Small intestine (tissue), 7 donors: Measurements from ENCODE around the gene CAMK2G. TPM values are rescaled to one million over a fixed set of nuclear protein-coding genes. Genes with fewer than 3 reads are reported as not detected.
"Not testable (repeated sequence)": the region's sequence is repeated elsewhere in the genome, so short reads cannot be mapped to it uniquely, and the experiment has no call there.

ENCODE experiments used
- DNase-seq, 2 donors: peaks; one replicate each; pipeline versions ENCODE4 v3.0.0 to v3.0.0-alpha.2; 2013
- FAIRE-seq: peaks from 2 replicates; lab custom pipeline; 2012; peaks lifted over from hg19 to GRCh38; lab: Jason Lieb, UNC
- H3K27ac ChIP-seq, 3 donors: one replicate each; pipeline ENCODE4 v1.5.1; 2013; ENCODE audit warnings: low read length in 2 of 3, mild to moderate bottlenecking in 2 of 3, control low read depth in 1 of 3, inconsistent platforms in 1 of 3, low read depth in 1 of 3, moderate library complexity in 1 of 3
- H3K27me3 ChIP-seq, 3 donors: one replicate each; pipeline ENCODE4 v1.6.1; 2013; ENCODE audit warnings: low read length in 3 of 3, inconsistent platforms in 1 of 3; ENCODE audit not compliant: control insufficient read depth in 3 of 3, insufficient read depth in 3 of 3
- H3K36me3 ChIP-seq, 3 donors: one replicate each; pipeline ENCODE4 v1.6.1; 2013; ENCODE audit warnings: low read length in 3 of 3, inconsistent platforms in 1 of 3, low read depth in 1 of 3, mild to moderate bottlenecking in 1 of 3, moderate library complexity in 1 of 3; ENCODE audit not compliant: control insufficient read depth in 3 of 3, insufficient read depth in 2 of 3
- H3K4me1 ChIP-seq, 3 donors: one replicate each; pipeline ENCODE4 v1.6.1; 2013; ENCODE audit warnings: low read length in 2 of 3, inconsistent platforms in 1 of 3, low read depth in 1 of 3, mild to moderate bottlenecking in 1 of 3, moderate library complexity in 1 of 3; ENCODE audit not compliant: control insufficient read depth in 3 of 3, insufficient read depth in 2 of 3
- H3K4me3 ChIP-seq, 3 donors: one replicate each; pipeline ENCODE4 v1.5.1; 2013; ENCODE audit warnings: low read length in 3 of 3, control low read depth in 1 of 3, inconsistent platforms in 1 of 3, low read depth in 1 of 3, mild to moderate bottlenecking in 1 of 3, moderate library complexity in 1 of 3
- H3K9me3 ChIP-seq, 2 donors: one replicate each; pipeline ENCODE4 v1.6.1; 2013; ENCODE audit warnings: low read depth in 1 of 2, low read length in 1 of 2; ENCODE audit not compliant: control insufficient read depth in 2 of 2, insufficient read depth in 1 of 2
- WGBS, 3 donors: extraction: QIAGEN DNeasy Blood & Tissue Kit; methylation state at CpG; one replicate each; pipeline ENCODE4 v1.1.7; 2013; 5-methylcytosine and 5-hydroxymethylcytosine counted together
- polyA plus RNA-seq, 4 donors: library from polyadenylated mRNA; stranded (reverse) in 3 of 4; unstranded in 1 of 4; fragments of 200-250 nt in 3 of 4; fragments of 120-200 nt in 1 of 4; gene quantifications; one replicate each; pipeline versions ENCODE4 v1.2.1 to v1.2.3, GENCODE V29; 2013
- donor health status: healthy with polysubstance abuse.
- donor health status: control.
- donor health status: control.
- donor health status: Bipolar disorder and iron deficiency.
- donor health status: healthy.

Gene CAMK2G
- polyA plus RNA-seq, 4 donors, result 33.1 to 74.9 (median 46.8) TPM

- WGBS, 3 donors, result 83 to 84% (median 84%) methylated on average over 19 to 20 of the region's 20 CpGs
- Histone ChIP-seq H3K4me1 (no peaks in the 10 kb centered on the region), H3K36me3 (peaks cover 25 to 93% (median 42%) of the 10 kb centered on the region in 3 donors), H3K27ac (no peak overlapping the region), H3K9me3 (no peaks in the 10 kb centered on the region), H3K27me3 (no peaks in the 10 kb centered on the region), H3K4me3 (no peak overlapping the region)
- no peak for DNase-seq
- FAIRE-seq, result no peak
Measured at GRCh38 chr10:73800560-73801252, 73.6 kb downstream of the CAMK2G start.

DNA sequence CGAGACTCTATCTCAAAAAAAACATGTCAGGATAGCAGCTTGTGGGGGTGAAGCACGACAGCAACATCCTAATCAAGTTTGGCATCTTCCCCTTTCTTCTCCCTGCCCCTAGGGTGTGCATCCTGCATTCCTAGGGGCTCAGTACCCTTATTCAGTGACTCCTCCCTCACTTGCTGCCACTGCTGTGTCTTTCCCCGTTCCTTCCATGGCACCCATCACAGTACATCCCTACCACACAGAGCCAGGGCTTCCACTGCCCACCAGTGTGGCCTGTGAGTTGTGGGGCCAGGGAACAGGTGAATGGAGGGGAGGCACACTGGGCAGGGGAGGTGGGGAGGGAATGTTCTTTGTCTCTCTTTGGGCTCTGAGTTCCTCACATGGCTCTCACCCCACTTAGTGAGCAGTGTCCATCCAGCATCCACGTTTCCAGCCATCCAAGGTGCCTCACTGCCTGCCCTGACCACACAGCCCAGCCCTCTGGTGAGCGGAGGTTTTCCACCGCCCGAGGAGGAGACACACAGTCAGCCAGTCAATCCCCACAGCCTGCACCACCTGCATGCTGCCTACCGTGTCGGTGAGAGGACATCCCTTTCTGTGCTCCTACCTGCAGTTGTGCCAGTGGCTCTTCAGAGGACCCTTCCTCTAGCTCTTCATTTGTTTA is 74.3 kb downstream of the CAMK2G start:
- no peak for DNase-seq
- H3K9me3 ChIP-seq, result no peaks in the 10 kb centered on the region
- peaks cover 22 to 91% (median 38%) of the 10 kb centered on the region in 3 donors for H3K36me3 ChIP-seq
- WGBS, 3 donors, result 79 to 83% (median 80%) methylated on average over 9 of the region's 9 CpGs
- H3K27me3 ChIP-seq, result no peaks in the 10 kb centered on the region
- FAIRE-seq, result no peak
- no peak overlapping the region for H3K4me3 ChIP-seq
- no peaks in the 10 kb centered on the region for H3K4me1 ChIP-seq
- H3K27ac ChIP-seq, result no peak overlapping the region

- WGBS, 3 donors, result 85 to 90% (median 86%) methylated on average over 10 of the region's 10 CpGs
- H3K9me3 ChIP-seq, result no peaks in the 10 kb centered on the region
- no peaks in the 10 kb centered on the region for H3K27me3 ChIP-seq
- DNase-seq (no peak), FAIRE-seq (no peak)
- H3K27ac ChIP-seq, result no peak overlapping the region
- no peak overlapping the region for H3K4me3 ChIP-seq
- peaks cover 26 to 92% (median 48%) of the 10 kb centered on the region in 3 donors for H3K36me3 ChIP-seq
- no peaks in the 10 kb centered on the region for H3K4me1 ChIP-seq
Measured at GRCh38 chr10:73798927-73799560, 75.3 kb downstream of the CAMK2G start.

- Histone ChIP-seq H3K4me1 (no peaks in the 10 kb centered on the region), H3K27me3 (no peaks in the 10 kb centered on the region), H3K4me3 (no peak overlapping the region), H3K9me3 (no peaks in the 10 kb centered on the region), H3K27ac (no peak overlapping the region), H3K36me3 (peaks cover 26 to 92% (median 51%) of the 10 kb centered on the region in 3 donors)
- DNase-seq (no peak), FAIRE-seq (no peak)
- 93 to 99% (median 95%) methylated on average over 6 of the region's 6 CpGs for WGBS, 3 donors
Measured at GRCh38 chr10:73798087-73798486, 76.3 kb downstream of the CAMK2G start.

DNA sequence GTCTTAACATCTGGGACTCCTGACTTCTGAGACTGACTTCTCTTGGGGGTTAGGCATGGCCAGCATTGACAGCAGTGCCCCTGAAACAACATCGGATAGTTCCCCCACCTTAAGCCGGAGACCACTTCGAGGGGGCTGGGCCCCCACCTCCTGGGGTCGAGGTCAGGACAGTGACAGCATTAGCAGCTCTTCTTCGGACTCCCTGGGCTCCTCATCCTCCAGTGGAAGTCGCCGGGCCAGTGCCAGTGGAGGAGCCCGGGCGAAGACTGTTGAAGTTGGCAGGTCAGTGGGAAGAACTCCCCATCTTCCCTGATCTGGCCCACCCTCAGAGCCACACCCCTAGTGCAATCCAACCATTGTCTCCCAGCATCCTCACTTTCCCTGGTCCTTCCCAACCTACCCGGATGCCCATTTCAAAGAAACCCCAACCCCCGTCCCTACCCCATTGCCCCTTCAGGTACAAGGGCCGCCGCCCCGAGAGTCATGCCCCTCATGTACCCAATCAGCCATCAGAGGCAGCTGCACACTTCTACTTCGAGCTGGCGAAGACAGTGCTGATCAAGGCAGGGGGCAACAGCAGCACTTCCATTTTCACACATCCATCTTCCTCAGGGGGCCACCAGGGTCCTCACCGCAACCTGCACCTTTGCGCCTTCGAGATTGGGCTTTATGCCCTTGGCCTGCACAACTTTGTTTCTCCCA is 76.9 kb downstream of the CAMK2G start:
- no peak overlapping the region for H3K27ac ChIP-seq
- H3K27me3 ChIP-seq, result no peaks in the 10 kb centered on the region
- WGBS, 3 donors, result 93% methylated on average over 19 of the region's 19 CpGs
- peaks cover 26 to 92% (median 50%) of the 10 kb centered on the region in 3 donors for H3K36me3 ChIP-seq
- no peak overlapping the region for H3K4me3 ChIP-seq
- FAIRE-seq (no peak), DNase-seq (no peak)
- no peaks in the 10 kb centered on the region for H3K9me3 ChIP-seq
- H3K4me1 ChIP-seq, result no peaks in the 10 kb centered on the region

DNA sequence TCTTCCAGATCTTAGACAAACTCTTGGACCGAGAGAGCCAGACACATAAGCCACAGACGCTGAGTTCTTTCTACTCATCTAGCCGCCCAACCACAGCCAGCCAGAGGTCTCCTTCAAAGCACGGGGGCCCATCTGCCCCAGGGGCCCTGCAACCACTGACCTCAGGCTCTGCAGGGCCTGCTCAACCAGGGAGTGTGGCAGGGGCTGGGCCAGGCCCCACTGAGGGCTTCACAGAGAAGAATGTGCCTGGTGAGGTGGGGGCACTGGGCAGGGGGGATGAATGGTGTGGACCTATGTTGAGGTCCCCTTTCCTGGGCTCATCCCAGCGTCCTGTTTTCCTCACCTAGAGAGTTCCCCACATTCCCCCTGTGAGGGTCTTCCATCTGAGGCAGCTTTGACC is 77.6 kb downstream of the CAMK2G start:
- H3K36me3 ChIP-seq, result peaks cover 30 to 92% (median 52%) of the 10 kb centered on the region in 3 donors
- no peak for FAIRE-seq
- 74 to 89% (median 85%) methylated on average over 5 of the region's 5 CpGs for WGBS, 3 donors

DNA sequence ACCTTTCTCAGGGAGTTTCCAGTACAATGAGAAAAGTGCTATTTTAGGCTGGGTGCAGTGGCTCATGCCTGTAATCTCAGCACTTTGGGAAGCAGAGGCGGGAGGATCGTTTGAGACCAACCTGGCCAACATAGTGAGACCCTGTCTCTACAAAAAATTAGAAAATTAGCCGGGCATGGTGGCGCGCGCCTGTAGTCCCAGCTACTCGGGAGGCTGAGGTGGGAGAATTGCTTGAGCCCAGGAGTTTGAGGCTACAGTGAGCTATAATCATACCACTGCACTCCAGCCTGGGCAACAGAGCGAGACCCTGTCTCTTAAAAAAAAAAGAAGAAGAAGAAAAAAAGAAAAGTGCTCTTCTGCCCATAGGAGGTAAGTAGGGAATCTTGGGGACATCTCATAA is 78.3 kb downstream of the CAMK2G start:
- not testable (repeated sequence) for H3K4me3 ChIP-seq, H3K9me3 ChIP-seq, FAIRE-seq, H3K4me1 ChIP-seq, H3K27ac ChIP-seq, DNase-seq, H3K27me3 ChIP-seq
- WGBS, 3 donors, result 97 to 98% (median 97%) methylated on average over 8 of the region's 8 CpGs
- H3K36me3 ChIP-seq, result peaks cover 28 to 92% (median 59%) of the 10 kb centered on the region in 3 donors

More for the DNA sequence above, 77.6 kb downstream of the CAMK2G start:
- no peak overlapping the region for H3K27ac ChIP-seq
- no peak overlapping the region for H3K4me3 ChIP-seq
- H3K4me1 ChIP-seq, result no peaks in the 10 kb centered on the region
- no peaks in the 10 kb centered on the region for H3K27me3 ChIP-seq
- no peak for DNase-seq
- no peaks in the 10 kb centered on the region for H3K9me3 ChIP-seq

DNA sequence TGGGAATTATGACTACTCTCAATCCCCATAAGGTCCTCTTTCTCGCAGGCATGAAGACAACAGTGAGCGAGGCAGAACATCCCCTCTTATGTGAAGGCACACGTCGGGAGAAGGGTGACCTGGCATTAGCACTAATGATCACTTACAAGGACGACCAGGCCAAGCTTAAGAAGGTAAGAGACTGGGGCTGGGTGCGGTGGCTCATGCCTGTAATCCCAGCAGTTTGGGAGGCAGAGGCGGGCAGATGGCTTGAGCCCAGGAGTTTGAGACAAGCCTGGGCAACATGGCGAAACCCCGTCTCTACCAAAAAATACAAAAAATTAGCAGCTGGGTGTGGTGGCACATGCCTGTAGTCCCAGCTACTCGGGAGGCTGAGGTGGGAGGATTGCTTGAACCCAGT is 78.9 kb downstream of the CAMK2G start:
- DNase-seq, H3K4me3 ChIP-seq, H3K27me3 ChIP-seq, H3K27ac ChIP-seq, H3K9me3 ChIP-seq, H3K4me1 ChIP-seq, FAIRE-seq: not testable (repeated sequence)
- H3K36me3 ChIP-seq, result peaks cover 28 to 92% (median 57%) of the 10 kb centered on the region in 3 donors
- 93 to 94% (median 93%) methylated on average over 10 of the region's 10 CpGs for WGBS, 3 donors
